ENCODE data around the gene NAV1.

The NAV1 gene

GRCh38 chr1:201493757-201494617 is 44.9 kb upstream of the NAV1 start:
- TF ChIP-seq CTCF (conservative IDR thresholded peaks at IDR 0.05; ENCODE audit: low read depth): no peak
- H3K27ac ChIP-seq: peak overlapping the region; percentile 2; the same call in 1 of the 2 replicates
- DNase-seq (ENCODE audit: low spot score): no peak
- ChIA-PET POLR2A (ENCODE audit: low non-redundant PET) (no interaction called here), CTCF (interaction anchor here (0.6 to 22.3 kb wide), 5 partner anchors 12 to 297 kb away, joined by 3 to 464 read pairs (median 4); partner anchors contain the start of gene CSRP1)

GRCh38 chr1:201495551-201496295 is 43.2 kb upstream of the NAV1 start:
- ChIA-PET CTCF (interaction anchor here (0.5 to 22.3 kb wide), 6 partner anchors 14 to 60 kb away, joined by 3 to 464 read pairs (median 6); partner anchors contain the start of gene CSRP1), POLR2A (ENCODE audit: low non-redundant PET) (interaction anchor here (0.6 to 1.3 kb wide), 6 partner anchors 10 to 379 kb away, joined by 3 to 8 read pairs (median 4); no protein-coding TSS in a partner anchor)
- DNase-seq (ENCODE audit: low spot score): peak; percentile 80
- H3K27ac ChIP-seq: peak overlapping the region; percentile 88
- TF ChIP-seq CTCF (conservative IDR thresholded peaks at IDR 0.05; ENCODE audit: low read depth): no peak

DNA sequence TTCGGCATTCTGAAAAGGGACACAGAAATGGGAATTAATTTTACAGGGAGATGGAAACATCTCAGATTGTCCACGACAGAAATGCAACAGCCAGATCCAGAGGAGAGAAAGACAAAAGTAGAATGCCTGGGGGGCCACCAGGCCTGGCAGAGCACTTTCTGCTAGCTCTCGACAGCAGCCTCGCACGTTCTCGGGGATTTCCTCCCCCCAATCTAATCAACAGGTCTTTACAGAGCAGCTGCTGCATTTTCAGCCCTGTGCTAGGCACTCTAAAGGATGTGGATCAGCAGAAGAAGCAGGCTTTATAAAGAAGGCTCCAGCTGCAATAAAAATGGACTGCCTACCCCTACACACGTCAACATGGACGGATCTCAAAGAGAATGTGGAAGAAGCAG is 42.6 kb upstream of the NAV1 start:
- CTCF ChIA-PET: interaction anchor here (0.5 to 22.3 kb wide), 6 partner anchors 15 to 295 kb away, joined by 3 to 464 read pairs (median 6); partner anchors contain the start of gene CSRP1
- H3K27ac ChIP-seq: peak overlapping the region; percentile 88
- POLR2A ChIA-PET (ENCODE audit: low non-redundant PET): interaction anchor here (0.6 to 1.3 kb wide), 4 partner anchors 9 to 35 kb away, joined by 3 to 6 read pairs (median 4); no protein-coding TSS in a partner anchor
- TF ChIP-seq CTCF (conservative IDR thresholded peaks at IDR 0.05; ENCODE audit: low read depth): no peak
- no peak for DNase-seq (ENCODE audit: low spot score)

- CTCF ChIA-PET: interaction anchor here (0.7 to 22.3 kb wide), 5 partner anchors 8 to 242 kb away, joined by 3 to 464 read pairs (median 4); partner anchors contain the start of gene CSRP1
- no peak for TF ChIP-seq CTCF (conservative IDR thresholded peaks at IDR 0.05; ENCODE audit: low read depth)
- POLR2A ChIA-PET (ENCODE audit: low non-redundant PET): interaction anchor here (0.5 kb wide), 1 partner anchor 153 kb away, joined by 3 read pairs; no protein-coding TSS in a partner anchor
- DNase-seq (ENCODE audit: low spot score): no peak
- H3K27ac ChIP-seq: peak overlapping the region; percentile 88
Measured at GRCh38 chr1:201497935-201498509, 40.9 kb upstream of the NAV1 start.

GRCh38 chr1:201498621-201499020 is 40.3 kb upstream of the NAV1 start:
- TF ChIP-seq CTCF (conservative IDR thresholded peaks at IDR 0.05; ENCODE audit: low read depth): no peak
- ChIA-PET POLR2A (ENCODE audit: low non-redundant PET) (interaction anchor here (0.5 kb wide), 1 partner anchor 153 kb away, joined by 3 read pairs; no protein-coding TSS in a partner anchor), CTCF (interaction anchor here (0.5 to 22.3 kb wide), 6 partner anchors 9 to 242 kb away, joined by 3 to 464 read pairs (median 4); partner anchors contain the start of gene CSRP1)
- no peak for DNase-seq (ENCODE audit: low spot score)
- H3K27ac ChIP-seq: peak overlapping the region; percentile 88
